GM18498 (cell line): ENCODE measurements around the gene MTA1.

Experiments used
- ATAC-seq: cut with Tn5 transposase; IDR thresholded peaks from one replicate; pipeline ENCODE4 v1.9.1; 2021; ENCODE audit warnings: mild to moderate bottlenecking, moderate library complexity; ENCODE audit not compliant: unreplicated experiment

The MTA1 gene

DNA sequence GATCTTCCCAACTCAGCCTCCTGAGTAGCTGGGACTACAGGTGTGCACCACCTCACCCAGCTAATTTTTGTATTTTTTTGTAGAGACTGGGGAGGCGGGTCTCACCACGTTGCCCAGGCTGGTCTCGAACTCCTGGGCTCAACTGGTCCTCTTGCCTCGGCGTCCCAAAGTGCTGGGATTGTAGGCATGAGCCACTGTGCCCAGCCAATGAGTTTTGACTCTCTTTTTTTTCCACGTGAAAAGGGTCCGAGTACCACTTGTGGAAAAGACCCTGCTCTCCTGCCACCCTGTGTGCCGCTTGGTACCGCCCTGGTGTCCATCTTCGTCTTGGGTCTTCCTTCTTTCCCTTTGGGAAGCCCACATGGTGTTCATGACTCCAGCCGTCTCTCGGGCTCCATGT, 89.0 kb downstream of the MTA1 start:
- ATAC-seq = no peak

- no peak for ATAC-seq
Observed at GRCh38 chr14:105517096-105517495, 97.5 kb downstream of the MTA1 start.

GRCh38 chr14:105519946-105520698, 100.5 kb downstream of the MTA1 start:
- no peak for ATAC-seq
